ENCODE results near the gene MSH5.

Gene MSH5

GRCh38 chr6:31729515-31729978, 10.3 kb upstream of the MSH5 start:
- peak in 2 of 3 donors; percentile 64 to 73 for DNase-seq (ENCODE audit: low read depth in 3 of 3, low spot score in 1 of 3)

- peak in 1 of 3 donors; percentile 56 for DNase-seq (ENCODE audit: low read depth in 3 of 3, low spot score in 1 of 3)
Measured at GRCh38 chr6:31729979-31730630, 9.7 kb upstream of the MSH5 start.

- no peak for DNase-seq (ENCODE audit: low read depth in 3 of 3, low spot score in 1 of 3)
Measured at GRCh38 chr6:31730631-31731086, 9.1 kb upstream of the MSH5 start.

- DNase-seq (ENCODE audit: low read depth in 3 of 3, low spot score in 1 of 3), result no peak
Measured at GRCh38 chr6:31732029-31732428, 7.8 kb upstream of the MSH5 start.

GRCh38 chr6:31733734-31734133, 6.1 kb upstream of the MSH5 start:
- no peak for DNase-seq (ENCODE audit: low read depth in 3 of 3, low spot score in 1 of 3)

GRCh38 chr6:31734247-31734820, 5.5 kb upstream of the MSH5 start:
- DNase-seq (ENCODE audit: low read depth in 3 of 3, low spot score in 1 of 3), result no peak

- peak in 1 of 3 donors; percentile 26 for DNase-seq (ENCODE audit: low read depth in 3 of 3, low spot score in 1 of 3)
Measured at GRCh38 chr6:31734821-31735406, 4.9 kb upstream of the MSH5 start.

- peak in 2 of 3 donors; percentile 54 to 64 for DNase-seq (ENCODE audit: low read depth in 3 of 3, low spot score in 1 of 3)
Measured at GRCh38 chr6:31736021-31736767, 3.6 kb upstream of the MSH5 start, which contains the start of gene CLIC1. TSS of gene CLIC1 (minus strand) at chr6:31736530. CDS start at chr6:31736300, 230 bp downstream.

GRCh38 chr6:31736768-31737314, 3.0 kb upstream of the MSH5 start:
- no peak for DNase-seq (ENCODE audit: low read depth in 3 of 3, low spot score in 1 of 3)

- DNase-seq (ENCODE audit: low read depth in 3 of 3, low spot score in 1 of 3), result no peak
Measured at GRCh38 chr6:31737315-31737990, 2.4 kb upstream of the MSH5 start.

- peak in 1 of 3 donors; percentile 29 for DNase-seq (ENCODE audit: low read depth in 3 of 3, low spot score in 1 of 3)
Measured at GRCh38 chr6:31737991-31738979, 1.5 kb upstream of the MSH5 start.

- DNase-seq (ENCODE audit: low read depth in 3 of 3, low spot score in 1 of 3), result no peak
Measured at GRCh38 chr6:31740397-31741223, 805 bp downstream of the MSH5 start.

GRCh38 chr6:31741815-31742214, 2.0 kb downstream of the MSH5 start:
- DNase-seq (ENCODE audit: low read depth in 3 of 3, low spot score in 1 of 3), result no peak

GRCh38 chr6:31742894-31743293, 3.1 kb downstream of the MSH5 start:
- DNase-seq (ENCODE audit: low read depth in 3 of 3, low spot score in 1 of 3), result no peak

- DNase-seq (ENCODE audit: low read depth in 3 of 3, low spot score in 1 of 3), result no peak
Measured at GRCh38 chr6:31744422-31744821, 4.6 kb downstream of the MSH5 start.

GRCh38 chr6:31749301-31750036, 9.7 kb downstream of the MSH5 start:
- no peak for DNase-seq (ENCODE audit: low read depth in 3 of 3, low spot score in 1 of 3)

- DNase-seq (ENCODE audit: low read depth in 3 of 3, low spot score in 1 of 3), result no peak
Measured at GRCh38 chr6:31750411-31751022, 10.7 kb downstream of the MSH5 start.
